Left colon (tissue), 2 donors: ENCODE results near the gene NFKBIA. TPM values are rescaled to one million over a fixed set of nuclear protein-coding genes. Genes with fewer than 3 reads are reported as not detected.
"Not testable (repeated sequence)": the region's sequence is repeated elsewhere in the genome, so short reads cannot be mapped to it uniquely, and the experiment has no call there.

Experiments
- ATAC-seq: fragments of 200-7000 bp; cut with Tn5 transposase; one replicate; pipeline ENCODE4 v1.9.1; 2020; ENCODE audit warnings: mild to moderate bottlenecking, moderate library complexity
- DNase-seq, 2 donors: peaks; one replicate each; pipeline ENCODE4 v3.0.0-alpha.2; 2020
- intact Hi-C, 2 donors: fragments of 100-400 bp; cut with DNase I in 1 of 2; cut with micrococcal nuclease in 1 of 2; formaldehyde crosslinking; loops; one replicate each; pipeline versions ENCODE4 v1.11.2 to v1.14.0; 2022; cut with DNase I, micrococcal nuclease
- total RNA-seq, 2 donors: library from RNA; stranded (reverse); fragmentation: NEBNext Ultra II Directional; extraction: Animal tissue kit (Norgen Biotek cat#: 25700); gene quantifications; one replicate each; pipeline ENCODE4 v1.2.1, GENCODE V29; 2021
- donor health status: DM: no; HTN: no; CAD: no.
- donor health status: DM: yes; HTN: yes; CAD: no.

NFKBIA gene
- total RNA-seq, 2 donors from 2014 or later, result 150 to 193 TPM

DNA sequence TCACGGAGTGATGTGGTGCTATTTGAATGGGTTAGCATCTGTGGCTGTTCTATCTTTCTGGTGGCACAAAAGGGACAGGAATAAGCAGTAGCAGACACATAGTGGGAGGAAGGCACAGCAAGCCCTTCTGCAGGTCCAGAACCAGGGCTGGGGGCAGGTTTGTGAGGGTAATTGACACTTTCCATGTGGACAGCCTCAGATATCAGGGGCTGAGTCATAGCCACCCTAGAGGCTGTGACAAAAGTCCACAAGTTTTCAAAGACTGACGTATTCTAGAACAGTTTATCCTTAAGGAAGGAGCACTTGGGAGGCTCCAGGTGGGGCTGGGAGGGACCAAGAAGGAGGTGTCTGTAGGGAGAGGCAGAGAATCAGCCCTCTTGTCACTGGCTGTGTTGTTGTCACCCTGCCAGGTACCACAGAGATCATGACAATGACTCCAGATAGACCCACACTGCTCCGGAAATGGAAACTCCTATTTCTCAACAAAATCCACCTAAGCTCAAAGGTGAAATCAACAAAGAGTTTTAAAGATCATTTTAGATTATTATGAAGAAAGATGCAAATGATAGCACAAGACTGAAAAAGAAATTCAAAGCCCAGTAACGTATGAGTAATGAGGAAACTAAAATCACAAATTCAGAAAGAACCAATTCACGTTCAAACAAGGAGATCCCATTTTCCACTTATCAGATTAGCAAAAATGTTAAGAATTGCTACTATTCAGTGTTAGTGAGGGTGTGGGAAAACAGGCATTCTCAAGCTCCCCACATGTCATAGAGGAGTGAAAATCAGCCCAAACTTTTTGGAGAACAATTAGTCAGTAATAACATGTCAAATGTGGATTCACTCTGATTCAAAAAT, 48.3 kb downstream of the NFKBIA start:
- ATAC-seq (peak; percentile 95), DNase-seq (peak; percentile 80 to 95)
- intact Hi-C loops, result no loop called here

DNA sequence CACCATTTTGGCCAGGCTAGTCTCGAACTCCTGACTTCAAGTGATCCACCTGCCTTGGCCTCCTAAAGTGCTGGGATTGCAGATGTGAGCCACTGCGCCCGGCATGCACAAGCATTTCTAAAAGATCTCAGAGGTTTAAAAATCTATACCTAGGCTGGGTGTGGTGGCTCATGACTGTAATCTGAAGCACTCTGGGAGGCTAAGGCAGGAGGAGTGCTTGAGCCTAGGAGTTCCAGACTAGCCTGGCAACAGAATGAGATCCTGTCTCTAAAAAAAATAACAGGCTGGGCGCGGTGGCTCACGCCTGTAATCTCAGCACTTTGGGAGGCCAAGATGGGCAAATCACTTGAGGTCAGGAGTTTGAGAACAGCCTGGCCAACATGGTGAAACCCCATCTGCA, 49.3 kb downstream of the NFKBIA start:
- DNase-seq, intact Hi-C loops: not testable (repeated sequence)
- peak; percentile 28 for ATAC-seq

DNA sequence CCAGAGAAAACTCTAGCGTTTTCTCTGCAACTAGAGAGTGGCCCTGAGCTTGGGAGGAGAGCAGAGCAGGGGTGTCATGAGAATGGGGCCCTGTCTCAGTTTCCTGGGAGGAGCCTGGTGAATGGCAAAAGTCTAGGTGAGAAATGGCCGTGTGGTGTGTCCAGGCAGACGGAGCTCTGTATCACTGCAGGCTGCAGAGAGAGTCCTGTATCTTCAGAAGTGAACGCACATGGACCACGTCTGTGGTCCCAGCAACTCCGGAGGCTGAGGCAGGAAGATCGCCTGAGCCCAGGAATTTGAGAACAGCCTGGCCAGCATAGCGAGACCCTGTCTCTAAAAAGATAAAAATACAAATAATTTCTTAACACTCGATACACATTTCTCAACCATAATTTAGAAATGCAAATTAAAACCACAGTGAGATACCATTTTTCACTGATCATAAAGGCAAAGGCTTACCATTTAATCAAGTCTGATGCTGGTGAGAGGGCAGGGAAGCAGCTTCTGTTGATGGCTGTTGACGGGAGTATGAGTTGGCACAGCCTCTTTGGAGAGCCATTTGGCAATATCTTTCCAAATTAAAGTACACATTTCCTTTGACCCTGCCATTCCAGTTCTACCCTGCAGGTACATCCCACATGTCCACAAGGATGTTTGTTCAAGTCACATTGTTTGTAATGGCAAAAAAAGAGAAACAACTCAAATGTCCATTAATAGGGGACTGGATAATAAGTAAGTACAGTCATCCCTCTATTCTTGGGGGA, 51.0 kb downstream of the NFKBIA start:
- intact Hi-C loops, result no loop called here
- DNase-seq (no peak), ATAC-seq (peak; percentile 14)

DNA sequence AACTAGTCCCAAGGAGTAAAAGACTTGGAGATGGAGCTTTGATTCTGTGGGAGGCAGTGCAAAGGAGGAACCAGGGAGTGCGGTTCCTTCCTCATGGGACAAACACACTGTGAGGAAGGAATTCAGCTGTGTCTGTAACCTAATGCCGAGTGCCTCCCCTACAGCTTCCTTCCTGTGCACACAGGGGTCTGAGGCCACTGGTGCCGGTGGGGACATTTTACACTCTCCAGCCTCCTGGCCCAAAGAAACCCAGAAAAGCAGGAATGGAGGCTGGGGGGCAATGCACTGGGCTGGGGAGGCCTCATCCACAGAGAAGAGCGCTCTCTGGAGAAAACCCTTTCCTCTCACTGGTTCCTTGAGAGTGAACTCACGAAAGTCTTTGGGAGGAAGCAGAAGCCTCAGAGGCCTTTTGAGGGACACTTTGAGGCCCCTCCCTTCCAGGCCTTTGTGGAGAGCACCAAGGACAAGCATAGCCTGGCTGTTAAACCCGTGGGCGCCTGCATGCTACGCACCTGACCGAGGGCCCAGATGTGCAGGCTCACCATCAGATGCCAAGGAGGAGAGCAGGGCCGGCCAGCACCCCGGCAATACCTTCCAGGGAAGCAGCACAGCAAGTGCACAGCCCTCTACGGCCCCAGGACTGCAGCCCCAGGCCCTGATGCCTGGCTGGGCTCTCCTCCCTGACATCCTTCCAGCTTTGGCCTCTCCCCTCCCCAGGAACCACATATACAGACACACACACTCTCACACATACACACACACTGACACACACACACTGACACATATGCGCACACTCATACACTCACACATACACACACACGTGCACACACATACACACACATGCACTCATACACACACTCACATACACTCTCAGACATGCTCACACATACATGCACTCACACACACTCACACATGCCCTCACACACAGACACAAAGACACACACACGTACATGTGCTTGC, 52.0 kb downstream of the NFKBIA start:
- intact Hi-C loops, result no loop called here
- ATAC-seq, result no peak
- no peak for DNase-seq

DNA sequence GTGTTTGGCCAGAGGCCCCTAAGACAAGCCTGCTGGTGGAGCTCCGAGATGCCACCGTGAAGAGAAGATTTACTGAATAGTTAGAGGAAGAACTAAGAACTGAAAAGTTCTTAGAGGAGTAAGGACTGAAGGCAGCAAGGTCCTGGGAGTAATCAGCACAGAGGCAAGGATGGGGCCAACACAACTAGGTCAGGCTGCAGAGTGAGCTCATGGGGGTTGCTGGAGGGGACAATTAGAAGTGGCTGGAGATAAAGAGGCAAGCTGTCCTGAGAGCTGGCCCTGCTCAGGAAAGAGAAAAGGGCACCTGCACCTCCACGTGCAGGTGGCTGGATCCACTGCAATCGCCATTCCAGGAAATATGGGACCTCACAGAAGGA, 52.7 kb downstream of the NFKBIA start:
- DNase-seq, result no peak
- no peak for ATAC-seq
- intact Hi-C loops, result no loop called here

Other genes with a start within 250 kb of the NFKBIA start
- 100 to 1,000 TPM; 138 to 171 TPM for gene PSMA6, start 112.4 kb downstream of the NFKBIA start, total RNA-seq
- not detected for gene INSM2, start 129.4 kb upstream of the NFKBIA start, total RNA-seq